Measurements from ENCODE around the gene TKTL1. TPM values are rescaled to one million over a fixed set of nuclear protein-coding genes. Genes with fewer than 3 reads are reported as not detected.

Gene TKTL1
- total and polyA plus RNA-seq, 2 experiments from 2014 or later, result not detected

GRCh38 chrX:154321594-154321993 is 26.0 kb downstream of the TKTL1 start:
- H3K27me3 Mint-ChIP-seq (ENCODE audit: insufficient read depth, low read depth, poor library complexity), result peaks cover 3% of the 10 kb centered on the region
- no peaks in the 10 kb centered on the region for H3K9me3 Mint-ChIP-seq
- Histone ChIP-seq H3K4me1 (ENCODE audit: insufficient read depth) (no peaks in the 10 kb centered on the region), H3K9me2 (ENCODE audit: insufficient read depth) (no peaks in the 10 kb centered on the region), H4K20me1 (replicated peaks; ENCODE audit: insufficient read depth) (no peaks in the 10 kb centered on the region), H3K27me3 (ENCODE audit: insufficient read depth) (no peaks in the 10 kb centered on the region), H2AFZ (no peak overlapping the region), H3K27ac (ENCODE audit: low read depth) (no peak overlapping the region), H3K4me3 (no peak overlapping the region), H3F3A (replicated peaks; ENCODE audit: low read depth) (no peaks in the 10 kb centered on the region), H3K36me3 (ENCODE audit: insufficient read depth) (no peaks in the 10 kb centered on the region), H3K4me2 (no peak overlapping the region), H3K79me2 (replicated peaks; ENCODE audit: insufficient read depth) (no peaks in the 10 kb centered on the region)
- H3K4me3 Mint-ChIP-seq, result no peak overlapping the region
- no peak overlapping the region for H3K27ac Mint-ChIP-seq
- peak; percentile 28; the same call in 1 of the 3 replicates for ATAC-seq
- H3K36me3 Mint-ChIP-seq (ENCODE audit: low read depth), result no peaks in the 10 kb centered on the region
- DNase-seq (ENCODE audit: low spot score), result no peak
- TF ChIP-seq ETS1 (IDR thresholded peaks at IDR 0.05) (no peak), CTCF (conservative IDR thresholded peaks at IDR 0.05; ENCODE audit: low read depth in 2 of 2) (peak in 1 of 2 experiments; percentile 30; a peak in 2 of 4 replicates), EZH2 (IDR thresholded peaks at IDR 0.05; ENCODE audit: low read depth, unreplicated experiment) (no peak)
- peaks cover 3% of the 10 kb centered on the region; the same call in 1 of the 3 replicates for H3K4me1 Mint-ChIP-seq

GRCh38 chrX:154322890-154323289 is 27.3 kb downstream of the TKTL1 start:
- no peaks in the 10 kb centered on the region for H3K79me2 ChIP-seq (replicated peaks; ENCODE audit: insufficient read depth)
- no peak for TF ChIP-seq EZH2phosphoT487 (IDR thresholded peaks at IDR 0.05; ENCODE audit: unreplicated experiment)
- TF ChIP-seq JUNB (IDR thresholded peaks at IDR 0.05; ENCODE audit: unreplicated experiment), result no peak
- no peak for TF ChIP-seq ZNF331 (CRISPR knock-in tag; IDR thresholded peaks at IDR 0.05; ENCODE audit: low read depth)
- no peak for TF ChIP-seq EZH2 (IDR thresholded peaks at IDR 0.05; ENCODE audit: low read depth, unreplicated experiment)
- TF ChIP-seq STAT1 (IDR thresholded peaks at IDR 0.05; ENCODE audit: unreplicated experiment), result no peak
- TF ChIP-seq REST (IDR thresholded peaks at IDR 0.05; ENCODE audit: unreplicated experiment), result no peak
- TF ChIP-seq ETS1 (IDR thresholded peaks at IDR 0.05), result no peak
- TF ChIP-seq CREB1 (CRISPR knock-in tag; IDR thresholded peaks at IDR 0.05; ENCODE audit: low read depth), result no peak
- TF ChIP-seq CTCF (conservative IDR thresholded peaks at IDR 0.05; ENCODE audit: low read depth in 2 of 2), result no peak
- no peak for TF ChIP-seq NANOG (IDR thresholded peaks at IDR 0.05; ENCODE audit: borderline replicate concordance)
- no peak for TF ChIP-seq POLR2AphosphoS5 (IDR thresholded peaks at IDR 0.05; ENCODE audit: low read depth)

More at GRCh38 chrX:154322890-154323289, 27.3 kb downstream of the TKTL1 start:
- no peaks in the 10 kb centered on the region for H3K36me3 Mint-ChIP-seq (ENCODE audit: low read depth)
- ATAC-seq, result no peak
- Histone ChIP-seq H3K27me3 (ENCODE audit: insufficient read depth) (no peaks in the 10 kb centered on the region), H3K9me2 (ENCODE audit: insufficient read depth) (no peaks in the 10 kb centered on the region), H2AFZ (no peak overlapping the region), H3K36me3 (ENCODE audit: insufficient read depth) (no peaks in the 10 kb centered on the region), H3K4me3 (no peak overlapping the region), H4K20me1 (replicated peaks; ENCODE audit: insufficient read depth) (no peaks in the 10 kb centered on the region), H3K4me1 (ENCODE audit: insufficient read depth) (no peaks in the 10 kb centered on the region), H3K27ac (ENCODE audit: low read depth) (no peak overlapping the region), H3K4me2 (no peak overlapping the region), H3F3A (replicated peaks; ENCODE audit: low read depth) (no peaks in the 10 kb centered on the region)
- H3K4me1 Mint-ChIP-seq, result no peaks in the 10 kb centered on the region
- no peak for DNase-seq (ENCODE audit: low spot score)
- H3K27me3 Mint-ChIP-seq (ENCODE audit: insufficient read depth, low read depth, poor library complexity), result peaks cover 3% of the 10 kb centered on the region
- H3K9me3 Mint-ChIP-seq, result no peaks in the 10 kb centered on the region
- H3K27ac Mint-ChIP-seq, result no peak overlapping the region
- no peak overlapping the region for H3K4me3 Mint-ChIP-seq
